ENCODE measurements around the gene PSMD11. TPM values are rescaled to one million over a fixed set of nuclear protein-coding genes. Genes with fewer than 3 reads are reported as not detected.

Gene PSMD11
- total RNA-seq, 3 donors from 2014 or later = 49.2 to 61.9 (median 56.6) TPM

DNA sequence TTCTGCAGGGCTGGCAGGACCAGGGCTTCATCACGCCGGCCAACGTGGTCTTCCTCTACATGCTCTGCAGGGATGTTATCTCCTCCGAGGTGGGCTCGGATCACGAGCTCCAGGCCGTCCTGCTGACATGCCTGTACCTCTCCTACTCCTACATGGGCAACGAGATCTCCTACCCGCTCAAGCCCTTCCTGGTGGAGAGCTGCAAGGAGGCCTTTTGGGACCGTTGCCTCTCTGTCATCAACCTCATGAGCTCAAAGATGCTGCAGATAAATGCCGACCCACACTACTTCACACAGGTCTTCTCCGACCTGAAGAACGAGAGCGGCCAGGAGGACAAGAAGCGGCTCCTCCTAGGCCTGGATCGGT, 43.9 kb downstream of the PSMD11 start:
- DNase-seq (ENCODE audit: low spot score in 2 of 2) = no peak
- Histone ChIP-seq H3K4me1 (peaks cover 0 to 10% of the 10 kb centered on the region in 2 donors), H3K4me3 (no peak overlapping the region), H3K9me3 (no peaks in the 10 kb centered on the region), H3K36me3 (no peaks in the 10 kb centered on the region), H3K27ac (no peak overlapping the region), H3K27me3 (no peaks in the 10 kb centered on the region)
- intact Hi-C loops (cut with DNase I; ENCODE audit: low total_unique reads) = no loop called here
- TF ChIP-seq, protein P1, sequence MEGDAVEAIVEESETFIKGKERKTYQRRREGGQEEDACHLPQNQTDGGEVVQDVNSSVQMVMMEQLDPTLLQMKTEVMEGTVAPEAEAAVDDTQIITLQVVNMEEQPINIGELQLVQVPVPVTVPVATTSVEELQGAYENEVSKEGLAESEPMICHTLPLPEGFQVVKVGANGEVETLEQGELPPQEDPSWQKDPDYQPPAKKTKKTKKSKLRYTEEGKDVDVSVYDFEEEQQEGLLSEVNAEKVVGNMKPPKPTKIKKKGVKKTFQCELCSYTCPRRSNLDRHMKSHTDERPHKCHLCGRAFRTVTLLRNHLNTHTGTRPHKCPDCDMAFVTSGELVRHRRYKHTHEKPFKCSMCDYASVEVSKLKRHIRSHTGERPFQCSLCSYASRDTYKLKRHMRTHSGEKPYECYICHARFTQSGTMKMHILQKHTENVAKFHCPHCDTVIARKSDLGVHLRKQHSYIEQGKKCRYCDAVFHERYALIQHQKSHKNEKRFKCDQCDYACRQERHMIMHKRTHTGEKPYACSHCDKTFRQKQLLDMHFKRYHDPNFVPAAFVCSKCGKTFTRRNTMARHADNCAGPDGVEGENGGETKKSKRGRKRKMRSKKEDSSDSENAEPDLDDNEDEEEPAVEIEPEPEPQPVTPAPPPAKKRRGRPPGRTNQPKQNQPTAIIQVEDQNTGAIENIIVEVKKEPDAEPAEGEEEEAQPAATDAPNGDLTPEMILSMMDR (IDR thresholded peaks at IDR 0.05) = no peak
- no peak for TF ChIP-seq POLR2A (IDR thresholded peaks at IDR 0.05)
- TF ChIP-seq POLR2AphosphoS5 (IDR thresholded peaks at IDR 0.05) = no peak

DNA sequence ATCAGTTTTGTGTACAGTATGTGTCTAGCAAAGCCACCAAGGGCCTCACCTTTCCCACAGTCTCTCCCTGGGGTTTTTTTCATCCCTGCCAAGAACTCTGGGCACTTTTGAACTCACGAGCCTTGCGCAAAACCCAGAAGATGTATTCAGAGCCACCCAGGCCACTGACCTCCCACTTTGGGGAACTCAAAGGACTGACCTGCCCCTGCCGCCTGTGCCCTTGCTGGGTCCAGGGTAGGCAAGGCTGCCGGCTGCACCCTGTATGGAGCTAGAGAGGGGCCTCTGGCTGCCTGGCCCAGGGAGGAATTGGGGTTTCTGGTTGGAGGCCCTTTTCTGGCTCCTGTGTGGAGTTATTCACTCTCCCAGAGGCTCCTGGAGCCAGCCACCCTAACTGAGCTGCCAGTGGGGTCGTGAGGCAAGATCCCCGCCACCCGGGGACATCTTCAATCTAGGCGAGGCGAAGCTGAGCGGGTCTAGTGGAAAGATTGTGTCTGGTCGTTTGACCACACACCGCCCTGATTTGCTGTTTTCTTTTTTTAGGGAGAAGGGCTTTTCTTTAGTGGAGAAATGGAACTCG, 44.4 kb downstream of the PSMD11 start:
- H3K4me1 ChIP-seq = peaks cover 0 to 10% of the 10 kb centered on the region in 2 donors
- intact Hi-C loops (cut with DNase I; ENCODE audit: low total_unique reads) = no loop called here
- no peak for DNase-seq (ENCODE audit: low spot score in 2 of 2)

DNA sequence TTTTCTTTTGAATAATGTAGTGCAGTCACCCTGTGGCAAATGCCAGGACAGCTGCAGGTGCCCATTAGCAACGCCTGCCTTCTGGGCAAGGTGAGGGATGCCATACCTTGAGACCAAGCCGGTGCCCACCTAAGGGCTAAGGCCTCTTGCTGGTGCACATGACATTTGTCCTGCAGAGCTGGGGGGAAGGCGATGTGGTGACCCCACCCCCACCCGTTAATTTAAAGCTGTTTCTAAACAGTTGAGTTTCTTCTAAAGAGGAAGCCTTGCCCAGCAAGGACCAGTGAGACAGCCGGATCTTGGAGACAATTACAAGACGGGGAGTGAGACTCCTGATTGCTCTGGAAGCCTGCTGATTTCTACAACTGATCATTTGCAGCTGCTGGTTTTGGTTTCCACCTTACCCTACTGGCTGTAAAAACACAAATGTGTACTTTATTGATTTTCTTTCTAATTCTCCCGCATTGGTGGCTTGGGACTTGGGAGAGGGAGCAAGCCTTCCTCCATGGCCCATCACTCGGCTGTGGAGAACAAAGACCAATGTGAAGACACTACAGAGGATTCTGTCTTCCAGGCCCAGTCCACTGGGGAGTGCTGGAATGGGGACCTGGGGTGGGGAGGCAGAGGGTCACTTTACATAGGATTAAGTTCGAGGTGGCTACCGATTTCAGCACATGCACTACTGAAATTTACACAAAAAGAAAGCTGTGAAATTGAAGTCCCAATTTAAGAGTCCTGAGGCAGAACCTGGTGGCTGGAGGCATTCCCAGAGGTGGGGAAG, 45.2 kb downstream of the PSMD11 start:
- Histone ChIP-seq H3K4me3 (no peak overlapping the region), H3K4me1 (peaks cover 0 to 6% of the 10 kb centered on the region in 2 donors), H3K36me3 (no peaks in the 10 kb centered on the region), H3K9me3 (no peaks in the 10 kb centered on the region), H3K27ac (no peak overlapping the region), H3K27me3 (no peaks in the 10 kb centered on the region)
- intact Hi-C loops (cut with DNase I; ENCODE audit: low total_unique reads) = no loop called here
- no peak for DNase-seq (ENCODE audit: low spot score in 2 of 2)
- TF ChIP-seq POLR2A (IDR thresholded peaks at IDR 0.05) (no peak), POLR2AphosphoS5 (IDR thresholded peaks at IDR 0.05) (no peak)
- TF ChIP-seq, protein P1 (IDR thresholded peaks at IDR 0.05) = no peak

More for the DNA sequence above, 44.4 kb downstream of the PSMD11 start:
- Histone ChIP-seq H3K36me3 (no peaks in the 10 kb centered on the region), H3K4me3 (no peak overlapping the region), H3K27me3 (no peaks in the 10 kb centered on the region), H3K9me3 (no peaks in the 10 kb centered on the region), H3K27ac (no peak overlapping the region)
- TF ChIP-seq, protein P1 (IDR thresholded peaks at IDR 0.05) = no peak
- no peak for TF ChIP-seq POLR2A (IDR thresholded peaks at IDR 0.05)
- no peak for TF ChIP-seq POLR2AphosphoS5 (IDR thresholded peaks at IDR 0.05)

DNA sequence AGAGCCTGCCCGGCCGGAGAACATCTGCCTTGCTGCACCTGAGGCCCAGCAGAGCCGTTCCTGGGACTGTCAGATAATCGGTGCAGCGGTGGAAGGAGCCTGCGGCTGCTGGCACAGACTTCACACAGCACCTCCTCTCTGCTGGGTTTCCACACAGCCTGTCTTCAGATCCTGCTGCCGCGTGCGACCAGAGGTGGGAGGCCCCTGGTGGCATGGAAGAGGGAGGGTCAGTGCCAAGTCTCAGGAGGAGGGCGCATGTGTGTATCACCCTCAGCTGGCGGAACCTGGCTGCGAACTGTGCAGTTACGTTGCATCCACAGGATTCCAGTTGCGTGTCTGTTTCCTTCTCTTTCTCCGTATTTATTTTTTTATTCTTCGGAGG, 45.8 kb downstream of the PSMD11 start:
- H3K36me3 ChIP-seq = no peaks in the 10 kb centered on the region
- no peak overlapping the region for H3K27ac ChIP-seq
- H3K4me1 ChIP-seq = peaks cover 0 to 6% of the 10 kb centered on the region in 2 donors
- no peaks in the 10 kb centered on the region for H3K9me3 ChIP-seq
- TF ChIP-seq, protein P1 (IDR thresholded peaks at IDR 0.05) = no peak
- TF ChIP-seq POLR2A (IDR thresholded peaks at IDR 0.05) (no peak), POLR2AphosphoS5 (IDR thresholded peaks at IDR 0.05) (no peak)
- H3K4me3 ChIP-seq = no peak overlapping the region
- intact Hi-C loops (cut with DNase I; ENCODE audit: low total_unique reads) = no loop called here
- DNase-seq (ENCODE audit: low spot score in 2 of 2) = no peak
- H3K27me3 ChIP-seq = no peaks in the 10 kb centered on the region
